Muscle layer of colon (tissue), 2 donors: Measurements from ENCODE around the gene RUBCN.
"Not testable (repeated sequence)": the region's sequence is repeated elsewhere in the genome, so short reads cannot be mapped to it uniquely, and the experiment has no call there.

Source experiments
- H3K27ac ChIP-seq: one replicate; pipeline ENCODE4 v1.7.0; 2013; ENCODE audit warnings: low read depth, mild to moderate bottlenecking, low read length, moderate library complexity
- H3K27me3 ChIP-seq, 2 donors: one replicate each; pipeline ENCODE4 v1.7.0; 2013; ENCODE audit warnings: low read length in 2 of 2, mild to moderate bottlenecking in 2 of 2; ENCODE audit not compliant: insufficient read depth in 2 of 2, control insufficient read depth in 1 of 2
- H3K36me3 ChIP-seq: one replicate; pipeline ENCODE4 v1.7.0; 2013; ENCODE audit warnings: mild to moderate bottlenecking, low read length; ENCODE audit not compliant: insufficient read depth
- H3K4me1 ChIP-seq: one replicate; pipeline ENCODE4 v1.7.0; 2013; ENCODE audit warnings: mild to moderate bottlenecking, low read length; ENCODE audit not compliant: insufficient read depth
- H3K4me3 ChIP-seq, 2 donors: one replicate each; pipeline ENCODE4 v1.7.0; 2013; ENCODE audit warnings: low read length in 2 of 2, low read depth in 1 of 2, mild to moderate bottlenecking in 1 of 2, moderate library complexity in 1 of 2
- H3K9ac ChIP-seq: one replicate; pipeline ENCODE4 v1.7.0; 2013; ENCODE audit warnings: low read length
- H3K9me3 ChIP-seq: one replicate; pipeline ENCODE4 v1.7.0; 2013; ENCODE audit warnings: mild to moderate bottlenecking, low read length
- donor health status: abdominal sarcoma.
- donor health status: Adenocarcinoma of cecum.

The RUBCN gene

GRCh38 chr3:197682713-197683112, 54.0 kb downstream of the RUBCN start:
- Histone ChIP-seq H3K4me3 (no peak overlapping the region), H3K9me3 (no peaks in the 10 kb centered on the region), H3K27ac (no peak overlapping the region), H3K36me3 (peaks cover 44% of the 10 kb centered on the region), H3K27me3 (no peaks in the 10 kb centered on the region), H3K9ac (no peak overlapping the region), H3K4me1 (no peaks in the 10 kb centered on the region)

GRCh38 chr3:197680955-197681521, 55.7 kb downstream of the RUBCN start:
- H3K27ac ChIP-seq: no peak overlapping the region
- H3K9ac ChIP-seq: no peak overlapping the region
- H3K36me3 ChIP-seq: peaks cover 39% of the 10 kb centered on the region

GRCh38 chr3:197675951-197676350, 60.8 kb downstream of the RUBCN start:
- no peak overlapping the region for H3K27ac ChIP-seq

More at GRCh38 chr3:197680955-197681521, 55.7 kb downstream of the RUBCN start:
- Histone ChIP-seq H3K9me3 (no peaks in the 10 kb centered on the region), H3K4me1 (no peaks in the 10 kb centered on the region), H3K27me3 (no peaks in the 10 kb centered on the region), H3K4me3 (no peak overlapping the region)

GRCh38 chr3:197675563-197675860, 61.2 kb downstream of the RUBCN start:
- H3K9me3 ChIP-seq: no peaks in the 10 kb centered on the region
- no peaks in the 10 kb centered on the region for H3K4me1 ChIP-seq
- no peaks in the 10 kb centered on the region for H3K27me3 ChIP-seq
- no peak overlapping the region for H3K9ac ChIP-seq
- peaks cover 31% of the 10 kb centered on the region for H3K36me3 ChIP-seq
- no peak overlapping the region for H3K27ac ChIP-seq
- no peak overlapping the region for H3K4me3 ChIP-seq

More at GRCh38 chr3:197675951-197676350, 60.8 kb downstream of the RUBCN start:
- no peaks in the 10 kb centered on the region for H3K27me3 ChIP-seq
- no peak overlapping the region for H3K4me3 ChIP-seq
- H3K9ac ChIP-seq: no peak overlapping the region
- no peaks in the 10 kb centered on the region for H3K4me1 ChIP-seq
- H3K36me3 ChIP-seq: peaks cover 34% of the 10 kb centered on the region
- H3K9me3 ChIP-seq: no peaks in the 10 kb centered on the region

GRCh38 chr3:197674741-197675562, 61.8 kb downstream of the RUBCN start:
- no peak overlapping the region for H3K27ac ChIP-seq
- peaks cover 28% of the 10 kb centered on the region for H3K36me3 ChIP-seq

GRCh38 chr3:197673170-197673569, 63.5 kb downstream of the RUBCN start:
- H3K9ac ChIP-seq: no peak overlapping the region
- no peaks in the 10 kb centered on the region for H3K27me3 ChIP-seq
- H3K36me3 ChIP-seq: peaks cover 28% of the 10 kb centered on the region
- no peak overlapping the region for H3K4me3 ChIP-seq
- no peak overlapping the region for H3K27ac ChIP-seq
- no peaks in the 10 kb centered on the region for H3K9me3 ChIP-seq
- H3K4me1 ChIP-seq: no peaks in the 10 kb centered on the region

More at GRCh38 chr3:197674741-197675562, 61.8 kb downstream of the RUBCN start:
- no peak overlapping the region for H3K4me3 ChIP-seq
- no peak overlapping the region for H3K9ac ChIP-seq
- no peaks in the 10 kb centered on the region for H3K9me3 ChIP-seq
- no peaks in the 10 kb centered on the region for H3K27me3 ChIP-seq
- no peaks in the 10 kb centered on the region for H3K4me1 ChIP-seq

GRCh38 chr3:197670361-197670760, 66.3 kb downstream of the RUBCN start:
- no peaks in the 10 kb centered on the region for H3K9me3 ChIP-seq

GRCh38 chr3:197667968-197668367, 68.7 kb downstream of the RUBCN start:
- H3K4me1 ChIP-seq: no peaks in the 10 kb centered on the region
- no peak overlapping the region for H3K9ac ChIP-seq
- H3K27ac ChIP-seq: no peak overlapping the region
- H3K36me3 ChIP-seq: no peaks in the 10 kb centered on the region
- no peaks in the 10 kb centered on the region for H3K27me3 ChIP-seq
- no peaks in the 10 kb centered on the region for H3K9me3 ChIP-seq
- no peak overlapping the region for H3K4me3 ChIP-seq

More at GRCh38 chr3:197670361-197670760, 66.3 kb downstream of the RUBCN start:
- Histone ChIP-seq H3K27ac (no peak overlapping the region), H3K27me3 (no peaks in the 10 kb centered on the region), H3K4me1 (no peaks in the 10 kb centered on the region), H3K36me3 (peaks cover 22% of the 10 kb centered on the region), H3K4me3 (no peak overlapping the region), H3K9ac (no peak overlapping the region)

GRCh38 chr3:197667293-197667692, 69.4 kb downstream of the RUBCN start:
- not testable (repeated sequence) for H3K36me3 ChIP-seq, H3K4me1 ChIP-seq, H3K9me3 ChIP-seq, H3K9ac ChIP-seq, H3K27ac ChIP-seq, H3K4me3 ChIP-seq, H3K27me3 ChIP-seq

- not testable (repeated sequence) for H3K27me3 ChIP-seq, H3K4me3 ChIP-seq, H3K4me1 ChIP-seq, H3K9ac ChIP-seq, H3K27ac ChIP-seq, H3K9me3 ChIP-seq, H3K36me3 ChIP-seq
Observed at GRCh38 chr3:197666221-197666842, 70.4 kb downstream of the RUBCN start.

- H3K9me3 ChIP-seq, H3K27ac ChIP-seq, H3K36me3 ChIP-seq, H3K4me1 ChIP-seq, H3K27me3 ChIP-seq, H3K4me3 ChIP-seq, H3K9ac ChIP-seq: not testable (repeated sequence)
Observed at GRCh38 chr3:197665549-197665948, 71.2 kb downstream of the RUBCN start.
